ENCODE data around the gene MBP.

DNA sequence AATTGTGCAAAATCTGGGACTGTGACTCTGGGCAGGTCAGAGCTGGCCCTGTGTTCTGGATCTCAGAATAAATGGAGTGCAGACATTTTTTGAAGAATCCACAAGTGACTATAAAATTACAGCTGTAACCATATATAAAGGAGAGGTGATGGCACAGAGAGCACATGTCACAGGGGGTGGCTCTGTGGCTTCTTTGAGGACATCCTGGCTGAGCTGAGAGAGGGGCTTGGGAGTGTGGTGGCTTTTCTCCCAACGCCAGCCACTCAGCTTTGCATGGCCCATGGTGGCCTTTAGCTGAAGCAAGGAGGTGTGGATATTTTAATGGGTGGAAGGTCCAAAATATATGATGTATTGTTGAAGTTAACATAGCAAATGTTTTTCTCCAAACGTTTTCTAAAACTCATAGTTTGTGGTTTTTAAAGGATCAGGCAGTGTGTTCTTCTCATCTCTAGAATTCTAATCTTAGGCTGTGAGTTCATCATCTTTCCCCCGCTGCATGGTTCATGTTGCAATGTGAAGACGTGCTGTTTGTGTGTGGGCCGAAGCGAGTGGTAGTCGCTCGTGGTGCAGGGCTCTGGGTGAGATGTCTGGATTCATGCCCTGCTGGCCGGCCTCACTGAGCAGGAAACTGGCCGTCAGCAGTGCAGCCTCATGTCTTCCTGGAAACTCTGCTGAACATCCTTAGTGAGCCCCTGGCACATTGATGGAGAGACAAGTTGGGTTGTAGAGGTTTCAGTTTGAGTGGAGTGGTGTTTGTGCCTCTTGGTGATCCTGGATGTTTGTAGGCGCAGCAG lies 200.4 kb downstream of the MBP start:
- TF ChIP-seq CTCF (IDR thresholded peaks at IDR 0.05) = no peak
- no peak for TF ChIP-seq POLR2A (IDR thresholded peaks at IDR 0.05)

Data from lower leg skin (tissue), 3 donors.